NB4 (cell line): ENCODE data around the gene RAB27B.

ENCODE experiments used
- DNase-seq: peaks from one replicate; pipeline ENCODE4 v3.0.0; 2010; ENCODE audit warnings: low read depth
- H3K4me3 ChIP-seq: one replicate; pipeline ENCODE4 v1.5.1; 2011; ENCODE audit warnings: mild to moderate bottlenecking, low read depth, low read length, moderate library complexity
- CTCF ChIP-seq: IDR thresholded peaks from one replicate; pipeline ENCODE4 v1.5.1; 2012; ENCODE audit warnings: low read depth, low read length
- MAX ChIP-seq: IDR thresholded peaks from 2 replicates; pipeline ENCODE4 v1.6.1; 2011; ENCODE audit warnings: low read depth, low read length
- MYC ChIP-seq: IDR thresholded peaks from 2 replicates; pipeline ENCODE4 v1.6.1; 2011; ENCODE audit warnings: low read depth, low read length
- POLR2A ChIP-seq: IDR thresholded peaks from 2 replicates; pipeline ENCODE4 v1.6.1; 2011; ENCODE audit warnings: mild to moderate bottlenecking; ENCODE audit not compliant: insufficient read length; ENCODE audit errors: extremely low read depth

The RAB27B gene

GRCh38 chr18:54798186-54798585 lies 30.1 kb upstream of the RAB27B start:
- no peak overlapping the region for H3K4me3 ChIP-seq
- no peak for TF ChIP-seq MYC
- no peak for TF ChIP-seq MAX
- TF ChIP-seq CTCF, result no peak
- TF ChIP-seq POLR2A, result no peak
- no peak for DNase-seq

- DNase-seq, result no peak
- no peak for TF ChIP-seq CTCF
- no peak overlapping the region for H3K4me3 ChIP-seq
Measured at GRCh38 chr18:54801374-54801773, 26.9 kb upstream of the RAB27B start.

GRCh38 chr18:54802178-54802577 lies 26.1 kb upstream of the RAB27B start:
- DNase-seq, result no peak
- TF ChIP-seq MYC, result no peak
- no peak for TF ChIP-seq MAX
- TF ChIP-seq POLR2A, result no peak
- TF ChIP-seq CTCF, result no peak
- H3K4me3 ChIP-seq, result no peak overlapping the region

- TF ChIP-seq MYC (no peak), POLR2A (no peak), CTCF (no peak), MAX (no peak)
- no peak for DNase-seq
- no peak overlapping the region for H3K4me3 ChIP-seq
Measured at GRCh38 chr18:54802686-54803395, 25.4 kb upstream of the RAB27B start.

GRCh38 chr18:54805571-54806334 lies 22.5 kb upstream of the RAB27B start:
- TF ChIP-seq MAX (peak; percentile 73), MYC (no peak; the same call in 1 of the 2 replicates), POLR2A (no peak)
- peak; percentile 91 for DNase-seq
- no peak overlapping the region for H3K4me3 ChIP-seq

GRCh38 chr18:54806526-54806925 lies 21.8 kb upstream of the RAB27B start:
- peak; percentile 32 for DNase-seq
- H3K4me3 ChIP-seq, result no peak overlapping the region
- no peak for TF ChIP-seq MYC
- TF ChIP-seq CTCF, result no peak
- TF ChIP-seq POLR2A, result no peak
- no peak for TF ChIP-seq MAX
